ENCODE data around the gene COX14.

DNA sequence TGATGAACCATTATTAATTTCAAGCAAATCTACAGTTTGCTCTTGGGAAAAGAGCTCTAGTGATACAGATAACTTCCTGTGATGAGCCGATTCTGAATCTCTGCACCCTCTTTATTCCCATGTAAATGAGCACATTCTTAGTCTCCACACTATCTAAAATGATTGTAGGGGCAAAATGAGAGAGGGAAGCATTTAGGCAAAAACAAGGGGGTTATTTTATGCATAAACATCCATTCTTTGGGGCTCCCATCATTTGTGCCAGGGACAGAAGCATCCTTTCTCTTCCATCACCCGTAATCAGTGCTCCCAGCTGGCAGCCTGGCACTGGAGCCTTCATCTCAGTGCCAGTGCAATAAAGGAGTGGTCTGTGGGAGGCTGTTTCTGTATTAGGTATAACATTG is 9.9 kb upstream of the COX14 start:
- TF ChIP-seq CTCF (IDR thresholded peaks at IDR 0.05) (no peak), POLR2A (IDR thresholded peaks at IDR 0.05) (no peak)

Data from uterus (tissue), 2 donors.